SK-N-MC (cell line): ENCODE data around the gene MON1B.
A peak's percentile ranks its signal among the peaks of the same experiment; 100 is the strongest.
"Not testable (repeated sequence)": the region's sequence is repeated elsewhere in the genome, so short reads cannot be mapped to it uniquely, and the experiment has no call there.

Experiments
- DNase-seq: peaks from one replicate; pipeline ENCODE4 v3.0.0-alpha.2; 2011; ENCODE audit warnings: low read depth, low spot score
- H3K27ac ChIP-seq: fragments of 200-600 bp; sonication (generic); 2 replicates; pipeline ENCODE4 v1.5.1; 2016; ENCODE audit warnings: mixed run types
- H3K36me3 ChIP-seq: fragments of 200-600 bp; sonication (generic); 2 replicates; pipeline ENCODE4 v1.6.1; 2017; ENCODE audit warnings: antibody characterized with exemption, low read length, mixed read lengths; ENCODE audit not compliant: insufficient read depth
- H3K4me3 ChIP-seq: fragments of 200-600 bp; sonication (generic); 2 replicates; pipeline ENCODE4 v1.5.1; 2016
- H3K9ac ChIP-seq: fragments of 200-600 bp; sonication (generic); 2 replicates; pipeline ENCODE4 v1.8.0; 2017; ENCODE audit warnings: mixed run types, mixed read lengths; ENCODE audit not compliant: insufficient read length
- H3K9me3 ChIP-seq: fragments of 200-600 bp; sonication (generic); 2 replicates; pipeline ENCODE4 v1.6.1; 2017; ENCODE audit warnings: low read depth, mild to moderate bottlenecking, antibody characterized with exemption, low read length, moderate library complexity, mixed read lengths
- EZH2 ChIP-seq: fragments of 200-600 bp; sonication (generic); IDR thresholded peaks from one replicate; pipeline ENCODE4 v1.6.1; 2017; ENCODE audit warnings: antibody characterized with exemption
- FOXP2 ChIP-seq: optimal IDR thresholded peaks from 2 replicates; pipeline ENCODE3; 2011; ENCODE audit warnings: mild to moderate bottlenecking, moderate library complexity; ENCODE audit not compliant: insufficient read depth; ENCODE audit errors: extremely low read length, control extremely low read depth
- POLR2AphosphoS5 ChIP-seq: IDR thresholded peaks from 2 replicates; pipeline ENCODE4 v1.6.1; 2012; ENCODE audit warnings: mild to moderate bottlenecking, low read depth, low read length, borderline replicate concordance

The MON1B gene

GRCh38 chr16:77190478-77191258, at the start of gene MON1B:
Gene MON1B, plus strand, starts transcription at chr16:77191190. Its CDS starts 296 bp downstream, at chr16:77191486.
- no peaks in the 10 kb centered on the region; the same call in 1 of the 2 replicates for H3K36me3 ChIP-seq
- peak within 1 kb of the TSS; percentile 79 for H3K4me3 ChIP-seq
- peak; percentile 53 for DNase-seq
- peak within 1 kb of the TSS; percentile 93 for H3K27ac ChIP-seq
- TF ChIP-seq POLR2AphosphoS5 (peak; percentile 57), EZH2 (no peak)
- no peaks in the 10 kb centered on the region for H3K9me3 ChIP-seq
- peak within 1 kb of the TSS; percentile 84 for H3K9ac ChIP-seq

GRCh38 chr16:77143364-77143763, 47.6 kb upstream of the MON1B start:
- Histone ChIP-seq H3K9me3 (no peaks in the 10 kb centered on the region), H3K9ac (no peak overlapping the region), H3K36me3 (no peaks in the 10 kb centered on the region), H3K4me3 (no peak overlapping the region), H3K27ac (no peak overlapping the region)
- no peak for DNase-seq
- TF ChIP-seq POLR2AphosphoS5 (no peak), FOXP2 (no peak), EZH2 (no peak)

GRCh38 chr16:77148121-77148520, 42.9 kb upstream of the MON1B start:
- H3K9me3 ChIP-seq: no peaks in the 10 kb centered on the region
- no peaks in the 10 kb centered on the region for H3K36me3 ChIP-seq
- DNase-seq: no peak
- no peak overlapping the region for H3K4me3 ChIP-seq
- no peak overlapping the region for H3K9ac ChIP-seq
- no peak overlapping the region for H3K27ac ChIP-seq
- TF ChIP-seq FOXP2: no peak
- no peak for TF ChIP-seq POLR2AphosphoS5

GRCh38 chr16:77157346-77158058, 33.5 kb upstream of the MON1B start:
- no peak overlapping the region for H3K4me3 ChIP-seq
- DNase-seq: no peak

DNA sequence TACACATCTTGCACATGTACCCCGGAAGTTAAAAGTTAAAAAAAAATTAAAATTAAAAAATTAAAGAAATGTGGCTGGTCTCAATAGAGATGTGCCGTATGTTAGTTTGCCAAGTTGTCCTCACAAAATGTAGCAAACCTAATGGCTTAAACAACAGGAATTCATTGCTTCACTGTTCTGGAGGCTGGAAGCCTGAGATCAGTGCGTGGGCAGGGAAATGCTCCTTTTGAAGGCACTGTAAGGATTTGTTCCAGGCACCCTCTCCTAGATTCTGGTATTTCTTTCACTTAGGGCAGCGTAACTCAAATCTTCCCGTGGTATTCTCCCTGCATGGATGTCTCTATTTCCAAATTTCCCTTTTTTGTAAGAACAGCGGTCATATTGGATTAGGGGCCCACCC, 32.7 kb upstream of the MON1B start:
- no peak for DNase-seq
- Histone ChIP-seq H3K9ac (no peak overlapping the region), H3K36me3 (no peaks in the 10 kb centered on the region), H3K9me3 (no peaks in the 10 kb centered on the region), H3K27ac (no peak overlapping the region), H3K4me3 (no peak overlapping the region)
- TF ChIP-seq EZH2: no peak
- no peak for TF ChIP-seq POLR2AphosphoS5
- no peak for TF ChIP-seq FOXP2

More at GRCh38 chr16:77157346-77158058, 33.5 kb upstream of the MON1B start:
- H3K9me3 ChIP-seq: no peaks in the 10 kb centered on the region
- no peak for TF ChIP-seq POLR2AphosphoS5
- TF ChIP-seq FOXP2: no peak
- H3K36me3 ChIP-seq: no peaks in the 10 kb centered on the region
- no peak overlapping the region for H3K9ac ChIP-seq
- H3K27ac ChIP-seq: no peak overlapping the region

GRCh38 chr16:77165006-77165405, 26.0 kb upstream of the MON1B start:
- no peak for TF ChIP-seq FOXP2
- no peak for TF ChIP-seq EZH2
- no peak for TF ChIP-seq POLR2AphosphoS5
- no peaks in the 10 kb centered on the region for H3K36me3 ChIP-seq
- no peaks in the 10 kb centered on the region for H3K9me3 ChIP-seq
- no peak overlapping the region for H3K27ac ChIP-seq
- H3K9ac ChIP-seq: no peak overlapping the region
- no peak overlapping the region for H3K4me3 ChIP-seq
- DNase-seq: no peak

- not testable (repeated sequence) for H3K9ac ChIP-seq, H3K9me3 ChIP-seq
Observed at GRCh38 chr16:77165536-77166236, 25.3 kb upstream of the MON1B start.

GRCh38 chr16:77166726-77167125, 24.3 kb upstream of the MON1B start:
- no peak overlapping the region for H3K4me3 ChIP-seq
- H3K9me3 ChIP-seq: no peaks in the 10 kb centered on the region
- TF ChIP-seq EZH2: no peak
- no peak for TF ChIP-seq FOXP2
- no peak for TF ChIP-seq POLR2AphosphoS5
- DNase-seq: no peak
- no peaks in the 10 kb centered on the region for H3K36me3 ChIP-seq
- H3K27ac ChIP-seq: no peak overlapping the region
- H3K9ac ChIP-seq: no peak overlapping the region

More at GRCh38 chr16:77165536-77166236, 25.3 kb upstream of the MON1B start:
- not testable (repeated sequence) for H3K4me3 ChIP-seq, H3K36me3 ChIP-seq, DNase-seq, H3K27ac ChIP-seq
